ENCODE measurements around the gene DSG3. TPM values are rescaled to one million over a fixed set of nuclear protein-coding genes. Genes with fewer than 3 reads are reported as not detected.

The DSG3 gene
- total and polyA plus RNA-seq, 2 of the 8 experiments (the other 6 are each of a cell fraction or from before 2014, with no cell fraction given), result 0.03 to 0.07 TPM

DNA sequence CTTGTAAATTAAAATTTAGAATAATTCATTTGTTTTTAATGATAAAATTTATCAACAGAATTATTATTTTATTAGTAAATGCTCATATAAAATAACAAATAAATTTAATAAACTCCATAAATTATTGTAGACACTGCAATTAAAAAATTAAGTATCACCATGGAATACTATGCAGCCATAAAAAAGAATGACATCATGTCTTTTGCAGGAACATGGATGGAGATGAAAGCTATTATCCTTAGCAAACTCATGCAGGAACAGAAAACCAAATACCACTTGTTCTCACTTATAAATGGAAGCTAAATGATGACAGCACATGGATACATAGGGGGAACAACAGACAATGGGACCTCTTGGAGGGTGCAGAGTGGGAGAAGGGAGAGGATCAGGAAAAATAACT is 29.7 kb upstream of the DSG3 start (continued):
- TF ChIP-seq, protein P1, sequence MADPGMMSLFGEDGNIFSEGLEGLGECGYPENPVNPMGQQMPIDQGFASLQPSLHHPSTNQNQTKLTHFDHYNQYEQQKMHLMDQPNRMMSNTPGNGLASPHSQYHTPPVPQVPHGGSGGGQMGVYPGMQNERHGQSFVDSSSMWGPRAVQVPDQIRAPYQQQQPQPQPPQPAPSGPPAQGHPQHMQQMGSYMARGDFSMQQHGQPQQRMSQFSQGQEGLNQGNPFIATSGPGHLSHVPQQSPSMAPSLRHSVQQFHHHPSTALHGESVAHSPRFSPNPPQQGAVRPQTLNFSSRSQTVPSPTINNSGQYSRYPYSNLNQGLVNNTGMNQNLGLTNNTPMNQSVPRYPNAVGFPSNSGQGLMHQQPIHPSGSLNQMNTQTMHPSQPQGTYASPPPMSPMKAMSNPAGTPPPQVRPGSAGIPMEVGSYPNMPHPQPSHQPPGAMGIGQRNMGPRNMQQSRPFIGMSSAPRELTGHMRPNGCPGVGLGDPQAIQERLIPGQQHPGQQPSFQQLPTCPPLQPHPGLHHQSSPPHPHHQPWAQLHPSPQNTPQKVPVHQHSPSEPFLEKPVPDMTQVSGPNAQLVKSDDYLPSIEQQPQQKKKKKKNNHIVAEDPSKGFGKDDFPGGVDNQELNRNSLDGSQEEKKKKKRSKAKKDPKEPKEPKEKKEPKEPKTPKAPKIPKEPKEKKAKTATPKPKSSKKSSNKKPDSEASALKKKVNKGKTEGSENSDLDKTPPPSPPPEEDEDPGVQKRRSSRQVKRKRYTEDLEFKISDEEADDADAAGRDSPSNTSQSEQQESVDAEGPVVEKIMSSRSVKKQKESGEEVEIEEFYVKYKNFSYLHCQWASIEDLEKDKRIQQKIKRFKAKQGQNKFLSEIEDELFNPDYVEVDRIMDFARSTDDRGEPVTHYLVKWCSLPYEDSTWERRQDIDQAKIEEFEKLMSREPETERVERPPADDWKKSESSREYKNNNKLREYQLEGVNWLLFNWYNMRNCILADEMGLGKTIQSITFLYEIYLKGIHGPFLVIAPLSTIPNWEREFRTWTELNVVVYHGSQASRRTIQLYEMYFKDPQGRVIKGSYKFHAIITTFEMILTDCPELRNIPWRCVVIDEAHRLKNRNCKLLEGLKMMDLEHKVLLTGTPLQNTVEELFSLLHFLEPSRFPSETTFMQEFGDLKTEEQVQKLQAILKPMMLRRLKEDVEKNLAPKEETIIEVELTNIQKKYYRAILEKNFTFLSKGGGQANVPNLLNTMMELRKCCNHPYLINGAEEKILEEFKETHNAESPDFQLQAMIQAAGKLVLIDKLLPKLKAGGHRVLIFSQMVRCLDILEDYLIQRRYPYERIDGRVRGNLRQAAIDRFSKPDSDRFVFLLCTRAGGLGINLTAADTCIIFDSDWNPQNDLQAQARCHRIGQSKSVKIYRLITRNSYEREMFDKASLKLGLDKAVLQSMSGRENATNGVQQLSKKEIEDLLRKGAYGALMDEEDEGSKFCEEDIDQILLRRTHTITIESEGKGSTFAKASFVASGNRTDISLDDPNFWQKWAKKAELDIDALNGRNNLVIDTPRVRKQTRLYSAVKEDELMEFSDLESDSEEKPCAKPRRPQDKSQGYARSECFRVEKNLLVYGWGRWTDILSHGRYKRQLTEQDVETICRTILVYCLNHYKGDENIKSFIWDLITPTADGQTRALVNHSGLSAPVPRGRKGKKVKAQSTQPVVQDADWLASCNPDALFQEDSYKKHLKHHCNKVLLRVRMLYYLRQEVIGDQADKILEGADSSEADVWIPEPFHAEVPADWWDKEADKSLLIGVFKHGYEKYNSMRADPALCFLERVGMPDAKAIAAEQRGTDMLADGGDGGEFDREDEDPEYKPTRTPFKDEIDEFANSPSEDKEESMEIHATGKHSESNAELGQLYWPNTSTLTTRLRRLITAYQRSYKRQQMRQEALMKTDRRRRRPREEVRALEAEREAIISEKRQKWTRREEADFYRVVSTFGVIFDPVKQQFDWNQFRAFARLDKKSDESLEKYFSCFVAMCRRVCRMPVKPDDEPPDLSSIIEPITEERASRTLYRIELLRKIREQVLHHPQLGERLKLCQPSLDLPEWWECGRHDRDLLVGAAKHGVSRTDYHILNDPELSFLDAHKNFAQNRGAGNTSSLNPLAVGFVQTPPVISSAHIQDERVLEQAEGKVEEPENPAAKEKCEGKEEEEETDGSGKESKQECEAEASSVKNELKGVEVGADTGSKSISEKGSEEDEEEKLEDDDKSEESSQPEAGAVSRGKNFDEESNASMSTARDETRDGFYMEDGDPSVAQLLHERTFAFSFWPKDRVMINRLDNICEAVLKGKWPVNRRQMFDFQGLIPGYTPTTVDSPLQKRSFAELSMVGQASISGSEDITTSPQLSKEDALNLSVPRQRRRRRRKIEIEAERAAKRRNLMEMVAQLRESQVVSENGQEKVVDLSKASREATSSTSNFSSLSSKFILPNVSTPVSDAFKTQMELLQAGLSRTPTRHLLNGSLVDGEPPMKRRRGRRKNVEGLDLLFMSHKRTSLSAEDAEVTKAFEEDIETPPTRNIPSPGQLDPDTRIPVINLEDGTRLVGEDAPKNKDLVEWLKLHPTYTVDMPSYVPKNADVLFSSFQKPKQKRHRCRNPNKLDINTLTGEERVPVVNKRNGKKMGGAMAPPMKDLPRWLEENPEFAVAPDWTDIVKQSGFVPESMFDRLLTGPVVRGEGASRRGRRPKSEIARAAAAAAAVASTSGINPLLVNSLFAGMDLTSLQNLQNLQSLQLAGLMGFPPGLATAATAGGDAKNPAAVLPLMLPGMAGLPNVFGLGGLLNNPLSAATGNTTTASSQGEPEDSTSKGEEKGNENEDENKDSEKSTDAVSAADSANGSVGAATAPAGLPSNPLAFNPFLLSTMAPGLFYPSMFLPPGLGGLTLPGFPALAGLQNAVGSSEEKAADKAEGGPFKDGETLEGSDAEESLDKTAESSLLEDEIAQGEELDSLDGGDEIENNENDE (IDR thresholded peaks at IDR 0.05; ENCODE audit: insufficient replicate concordance, low read length), result no peak
- TF ChIP-seq YY1 (IDR thresholded peaks at IDR 0.05; ENCODE audit: low read depth, low read length) (no peak), NRF1 (IDR thresholded peaks at IDR 0.05; ENCODE audit: low read depth, low read length) (no peak), SUZ12 (IDR thresholded peaks at IDR 0.05; ENCODE audit: low read length) (no peak), POLR2AphosphoS5 (IDR thresholded peaks at IDR 0.05; ENCODE audit: low read depth, low read length) (no peak), POLR2A (IDR thresholded peaks at IDR 0.05; ENCODE audit: control extremely low read depth in 1 of 2, low read depth in 2 of 2, low read length in 2 of 2) (no peak), HDAC6 (IDR thresholded peaks at IDR 0.05; ENCODE audit: low read depth, low read length) (no peak), TAF7 (optimal IDR thresholded peaks at IDR 0.05; ENCODE audit: borderline replicate concordance, low read depth, low read length) (no peak), ZNF274 (IDR thresholded peaks at IDR 0.05; ENCODE audit: borderline replicate concordance, extremely low read depth, low read length) (no peak), GABPA (IDR thresholded peaks at IDR 0.05; ENCODE audit: borderline replicate concordance, insufficient read depth, low read length) (no peak), EP300 (IDR thresholded peaks at IDR 0.05; ENCODE audit: borderline replicate concordance in 1 of 2, low read depth in 2 of 2, low read length in 2 of 2) (no peak), PHF8 (conservative IDR thresholded peaks at IDR 0.05; ENCODE audit: low read depth, low read length) (no peak)

Data from H1 (cell line).